Body of pancreas (tissue), 4 donors: ENCODE results near the gene SRBD1. TPM values are rescaled to one million over a fixed set of nuclear protein-coding genes. Genes with fewer than 3 reads are reported as not detected.
"Not testable (repeated sequence)": the region's sequence is repeated elsewhere in the genome, so short reads cannot be mapped to it uniquely, and the experiment has no call there.

Experiments used
- ATAC-seq: fragments of 150-250 bp; one replicate; pipeline ENCODE4 v1.9.1; 2016
- DNase-seq, 4 donors: peaks; one replicate each; pipeline ENCODE4 v3.0.0-alpha.2; 2019
- H3K27ac ChIP-seq, 4 donors: fragments of 200-600 bp; sonication (generic); 1 replicate in 3 of 4; 2 replicates in 1 of 4; pipeline versions ENCODE4 v1.5.1 to v1.6.1; 2016 to 2019; ENCODE audit warnings: mild to moderate bottlenecking in 1 of 4, mixed read lengths in 1 of 4, moderate library complexity in 1 of 4
- H3K27me3 ChIP-seq, 2 donors: fragments of 200-600 bp; sonication (generic); one replicate each; pipeline ENCODE4 v1.6.0; 2016; ENCODE audit warnings: mild to moderate bottlenecking in 1 of 2
- H3K36me3 ChIP-seq, 2 donors: fragments of 200-600 bp; sonication (generic); replicated peaks in 1 of 2; 2 replicates each; pipeline ENCODE4 v1.5.1; 2016; ENCODE audit warnings: low read depth in 2 of 2; ENCODE audit not compliant: insufficient read depth in 1 of 2
- H3K4me1 ChIP-seq: fragments of 200-600 bp; sonication (generic); one replicate; pipeline ENCODE4 v1.6.0; 2016
- H3K4me3 ChIP-seq, 2 donors: fragments of 200-600 bp; sonication (generic); 1 replicate in 1 of 2; 2 replicates in 1 of 2; pipeline ENCODE4 v1.5.1; 2016 to 2019
- H3K9me3 ChIP-seq, 3 donors: fragments of 200-600 bp; sonication (generic); 1 replicate in 2 of 3; 2 replicates in 1 of 3; pipeline ENCODE4 v1.5.1; 2016
- POLR2A ChIP-seq, 3 donors: fragments of 450-650 bp; IDR thresholded peaks; one replicate each; pipeline ENCODE4 v1.6.1; 2016; ENCODE audit warnings: antibody characterized with exemption in 3 of 3, mild to moderate bottlenecking in 2 of 3
- WGBS, 2 donors: methylation state at CpG; one replicate each; pipeline ENCODE4 v1.1.5; 2017; 5-methylcytosine and 5-hydroxymethylcytosine counted together
- intact Hi-C: fragments of 100-400 bp; cut with DNase I; formaldehyde crosslinking; loops from one replicate; pipeline ENCODE4 v1.15.1; 2023
- total RNA-seq, 2 donors: library from RNA; depleted of rRNA; stranded (reverse); fragments of >200 nt; gene quantifications; one replicate each; pipeline ENCODE4 v1.1.0, GENCODE V29; 2016
- TF ChIP-seq, protein P1 (sequence below), 7 experiments: fragments of 450-650 bp in 4 of 7; fragments of 200-600 bp in 3 of 7; sonication (generic) in 3 of 7; IDR thresholded peaks; one replicate each; pipeline ENCODE4 v1.5.1; 2016 to 2019; ENCODE audit warnings: antibody characterized with exemption in 7 of 7

SRBD1 gene
- total RNA-seq, 2 donors from 2014 or later, result 14.8 to 21.4 TPM

DNA sequence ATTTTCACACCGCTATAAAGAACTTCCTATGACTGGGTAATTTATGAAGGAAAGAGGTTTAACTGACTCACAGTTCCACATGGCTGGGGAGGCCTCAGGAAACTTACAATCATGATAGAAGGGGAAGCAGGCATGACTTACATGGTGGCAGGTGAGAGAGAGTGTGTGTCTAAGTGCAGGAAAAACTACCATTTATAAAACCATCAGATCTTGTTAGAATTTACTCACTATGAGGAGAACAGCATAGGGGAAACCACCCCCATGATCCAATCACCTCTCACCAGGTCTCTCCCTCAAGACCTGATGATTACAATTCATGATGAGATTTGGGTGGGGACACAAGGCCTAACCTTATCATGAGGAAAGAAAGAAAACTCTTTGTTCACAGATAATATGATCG lies 174.6 kb downstream of the SRBD1 start:
- no peak for TF ChIP-seq POLR2A (IDR thresholded peaks at IDR 0.05)
- TF ChIP-seq, protein P1, sequence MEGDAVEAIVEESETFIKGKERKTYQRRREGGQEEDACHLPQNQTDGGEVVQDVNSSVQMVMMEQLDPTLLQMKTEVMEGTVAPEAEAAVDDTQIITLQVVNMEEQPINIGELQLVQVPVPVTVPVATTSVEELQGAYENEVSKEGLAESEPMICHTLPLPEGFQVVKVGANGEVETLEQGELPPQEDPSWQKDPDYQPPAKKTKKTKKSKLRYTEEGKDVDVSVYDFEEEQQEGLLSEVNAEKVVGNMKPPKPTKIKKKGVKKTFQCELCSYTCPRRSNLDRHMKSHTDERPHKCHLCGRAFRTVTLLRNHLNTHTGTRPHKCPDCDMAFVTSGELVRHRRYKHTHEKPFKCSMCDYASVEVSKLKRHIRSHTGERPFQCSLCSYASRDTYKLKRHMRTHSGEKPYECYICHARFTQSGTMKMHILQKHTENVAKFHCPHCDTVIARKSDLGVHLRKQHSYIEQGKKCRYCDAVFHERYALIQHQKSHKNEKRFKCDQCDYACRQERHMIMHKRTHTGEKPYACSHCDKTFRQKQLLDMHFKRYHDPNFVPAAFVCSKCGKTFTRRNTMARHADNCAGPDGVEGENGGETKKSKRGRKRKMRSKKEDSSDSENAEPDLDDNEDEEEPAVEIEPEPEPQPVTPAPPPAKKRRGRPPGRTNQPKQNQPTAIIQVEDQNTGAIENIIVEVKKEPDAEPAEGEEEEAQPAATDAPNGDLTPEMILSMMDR (IDR thresholded peaks at IDR 0.05), result no peak
- DNase-seq (no peak), ATAC-seq (no peak)
- Histone ChIP-seq H3K4me3 (no peak overlapping the region), H3K27me3 (no peaks in the 10 kb centered on the region), H3K9me3 (no peaks in the 10 kb centered on the region), H3K4me1 (peaks cover 22% of the 10 kb centered on the region), H3K36me3 (no peaks in the 10 kb centered on the region), H3K27ac (no peak overlapping the region)
- 70 to 82% methylated on average over 2 of the region's 2 CpGs for whole genome bisulfite sequencing, 2 donors
- intact Hi-C loops, result no loop called here

DNA sequence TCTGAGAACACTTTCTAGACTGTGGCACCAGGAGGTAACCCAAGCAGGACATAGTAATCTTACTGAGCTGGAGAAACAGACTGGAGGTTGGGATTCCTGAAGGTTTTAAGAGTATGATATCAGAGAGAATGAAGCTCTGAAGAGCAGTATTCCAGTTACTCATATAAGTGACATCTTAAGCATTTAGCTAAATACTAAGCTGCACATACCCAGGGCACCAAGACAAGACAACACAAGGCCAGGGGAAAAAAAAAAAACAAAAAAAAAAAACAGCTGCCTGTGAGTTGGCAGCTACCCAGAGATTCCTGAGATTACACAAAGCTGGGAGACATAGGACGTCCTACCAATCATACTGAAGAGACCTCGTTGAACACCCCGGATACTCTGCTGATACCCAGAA lies 175.8 kb downstream of the SRBD1 start:
- WGBS, 2 donors, result 68 to 69% methylated on average over 3 of the region's 3 CpGs
- TF ChIP-seq, protein P1 (IDR thresholded peaks at IDR 0.05), result no peak
- no peak for TF ChIP-seq POLR2A (IDR thresholded peaks at IDR 0.05)

GRCh38 chr2:45433363-45433762 lies 177.7 kb downstream of the SRBD1 start:
- Histone ChIP-seq H3K4me3 (no peak overlapping the region), H3K9me3 (no peaks in the 10 kb centered on the region), H3K27me3 (no peaks in the 10 kb centered on the region), H3K27ac (no peak overlapping the region), H3K4me1 (peaks cover 9% of the 10 kb centered on the region), H3K36me3 (no peaks in the 10 kb centered on the region)
- TF ChIP-seq, protein P1 (IDR thresholded peaks at IDR 0.05), result no peak
- no peak for TF ChIP-seq POLR2A (IDR thresholded peaks at IDR 0.05)
- ATAC-seq (no peak), DNase-seq (no peak)
- 24 to 31% methylated on average over 4 of the region's 4 CpGs for WGBS, 2 donors
- intact Hi-C loops, result no loop called here

More for the DNA sequence above, 175.8 kb downstream of the SRBD1 start:
- Histone ChIP-seq H3K9me3 (no peaks in the 10 kb centered on the region), H3K27ac (no peak overlapping the region), H3K4me1 (peaks cover 22% of the 10 kb centered on the region), H3K4me3 (no peak overlapping the region), H3K36me3 (no peaks in the 10 kb centered on the region), H3K27me3 (no peaks in the 10 kb centered on the region)
- DNase-seq, result no peak
- intact Hi-C loops, result no loop called here
- no peak for ATAC-seq

- no peak for ATAC-seq
- Histone ChIP-seq H3K27ac (no peak overlapping the region), H3K4me3 (no peak overlapping the region), H3K4me1 (peaks cover 9% of the 10 kb centered on the region), H3K9me3 (no peaks in the 10 kb centered on the region), H3K36me3 (no peaks in the 10 kb centered on the region), H3K27me3 (no peaks in the 10 kb centered on the region)
- DNase-seq, result no peak
- intact Hi-C loops, result no loop called here
- TF ChIP-seq, protein P1 (IDR thresholded peaks at IDR 0.05), result no peak
- no peak for TF ChIP-seq POLR2A (IDR thresholded peaks at IDR 0.05)
- 93 to 96% methylated on average over 1 of the region's 1 CpG for WGBS, 2 donors
These were observed 178.7 kb downstream of the SRBD1 start for GRCh38 chr2:45432406-45432805.

DNA sequence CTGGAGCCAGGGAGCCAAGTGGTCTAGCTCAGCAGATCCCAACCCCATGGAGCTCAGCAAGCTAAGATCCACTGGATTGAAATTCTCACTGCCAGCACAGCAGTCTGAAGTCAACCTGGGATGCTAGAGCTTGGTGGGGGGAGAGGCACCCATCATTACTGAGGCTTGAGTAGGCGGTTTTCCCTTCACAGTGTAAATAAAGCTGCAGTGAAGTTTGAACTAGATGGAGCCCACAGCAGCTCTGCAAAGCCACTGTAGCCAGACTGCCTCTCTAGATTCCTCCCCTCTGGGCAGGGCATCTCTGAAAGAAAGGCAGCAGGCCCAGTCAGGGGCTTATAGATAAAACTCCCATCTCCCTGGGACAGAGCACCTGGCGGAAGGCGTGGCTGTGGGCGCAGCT lies 185.0 kb downstream of the SRBD1 start:
- H3K36me3 ChIP-seq, ATAC-seq, H3K27me3 ChIP-seq, DNase-seq, intact Hi-C loops, H3K27ac ChIP-seq, H3K9me3 ChIP-seq, H3K4me1 ChIP-seq, H3K4me3 ChIP-seq: not testable (repeated sequence)
- 83 to 100% methylated on average over 3 to 4 of the region's 4 CpGs for WGBS, 2 donors
